Progenitor cell of endocrine pancreas (in vitro differentiated cells): ENCODE results near the gene ARID1B. TPM values are rescaled to one million over a fixed set of nuclear protein-coding genes. Genes with fewer than 3 reads are reported as not detected.
A peak's percentile ranks its signal among the peaks of the same experiment; 100 is the strongest.

ENCODE experiments used
- DNase-seq: peaks from one replicate; pipeline ENCODE4 v3.0.0; 2021; ENCODE audit warnings: low spot score; ENCODE audit not compliant: unreplicated experiment
- H3K27ac Mint-ChIP-seq: 2 replicates; pipeline ENCODE4 v1.8.0; 2021; ENCODE audit warnings: mild to moderate bottlenecking, moderate library complexity, mixed read lengths
- H3K27me3 Mint-ChIP-seq: 2 replicates; pipeline ENCODE4 v1.8.0; 2021; ENCODE audit warnings: mixed read lengths
- H3K36me3 Mint-ChIP-seq: 2 replicates; pipeline ENCODE4 v1.8.0; 2022; ENCODE audit warnings: mixed read lengths; ENCODE audit not compliant: insufficient read depth
- H3K4me1 Mint-ChIP-seq: 2 replicates; pipeline ENCODE4 v1.8.0; 2021; ENCODE audit warnings: low read depth, mixed read lengths
- H3K4me3 Mint-ChIP-seq: 2 replicates; pipeline ENCODE4 v1.8.0; 2021; ENCODE audit warnings: low read depth, mild to moderate bottlenecking, moderate library complexity, mixed read lengths
- H3K9me3 Mint-ChIP-seq: 2 replicates; pipeline ENCODE4 v1.8.0; 2021; ENCODE audit warnings: low read depth, mixed read lengths
- CTCF ChIP-seq: fragments of 200-600 bp; sonication (generic); IDR thresholded peaks from one replicate; pipeline ENCODE4 v1.5.0; 2021; ENCODE audit warnings: antibody characterized with exemption, mild to moderate bottlenecking; ENCODE audit not compliant: unreplicated experiment
- total RNA-seq: library from RNA; stranded (reverse); gene quantifications from 2 replicates; pipeline ENCODE4 v1.2.1, GENCODE V29; 2021

ARID1B gene
- total RNA-seq, 1 donor from 2014 or later, result 152 TPM

- peaks cover 2% of the 10 kb centered on the region for H3K36me3 Mint-ChIP-seq
- H3K9me3 Mint-ChIP-seq, result peaks cover 13% of the 10 kb centered on the region
- no peak overlapping the region for H3K4me3 Mint-ChIP-seq
- no peak for TF ChIP-seq CTCF
- H3K4me1 Mint-ChIP-seq, result peaks cover 25% of the 10 kb centered on the region
- no peak for DNase-seq
- H3K27me3 Mint-ChIP-seq, result peaks cover 37% of the 10 kb centered on the region
- peak overlapping the region; percentile 39 for H3K27ac Mint-ChIP-seq
Measured at GRCh38 chr6:157239671-157240058, 462.5 kb downstream of the ARID1B start.

- DNase-seq, result peak; percentile 27
- peaks cover 2% of the 10 kb centered on the region for H3K36me3 Mint-ChIP-seq
Measured at GRCh38 chr6:157240059-157240959, 463.1 kb downstream of the ARID1B start.

GRCh38 chr6:157240960-157241311 is 463.8 kb downstream of the ARID1B start:
- Mint-ChIP-seq H3K9me3 (peaks cover 13% of the 10 kb centered on the region), H3K36me3 (peaks cover 2% of the 10 kb centered on the region), H3K4me1 (peaks cover 35% of the 10 kb centered on the region), H3K27ac (no peak overlapping the region), H3K4me3 (no peak overlapping the region), H3K27me3 (peaks cover 25% of the 10 kb centered on the region)
- TF ChIP-seq CTCF, result no peak
- no peak for DNase-seq

More at GRCh38 chr6:157240059-157240959, 463.1 kb downstream of the ARID1B start:
- no peak for TF ChIP-seq CTCF
- no peak overlapping the region for H3K4me3 Mint-ChIP-seq
- peaks cover 31% of the 10 kb centered on the region for H3K27me3 Mint-ChIP-seq
- peaks cover 13% of the 10 kb centered on the region for H3K9me3 Mint-ChIP-seq
- peak overlapping the region; percentile 72 for H3K27ac Mint-ChIP-seq
- peaks cover 31% of the 10 kb centered on the region for H3K4me1 Mint-ChIP-seq

- Mint-ChIP-seq H3K4me3 (no peak overlapping the region), H3K9me3 (peaks cover 13% of the 10 kb centered on the region), H3K4me1 (peaks cover 31% of the 10 kb centered on the region), H3K27ac (no peak overlapping the region), H3K27me3 (peaks cover 14% of the 10 kb centered on the region), H3K36me3 (peaks cover 2% of the 10 kb centered on the region)
- DNase-seq, result no peak
- no peak for TF ChIP-seq CTCF
Measured at GRCh38 chr6:157242791-157243190, 465.6 kb downstream of the ARID1B start.

GRCh38 chr6:157244175-157244574 is 467.0 kb downstream of the ARID1B start:
- TF ChIP-seq CTCF, result no peak
- H3K27me3 Mint-ChIP-seq, result peaks cover 5% of the 10 kb centered on the region
- H3K4me1 Mint-ChIP-seq, result peaks cover 31% of the 10 kb centered on the region

More at GRCh38 chr6:157244175-157244574, 467.0 kb downstream of the ARID1B start:
- Mint-ChIP-seq H3K27ac (peak overlapping the region; percentile 45), H3K9me3 (peaks cover 17% of the 10 kb centered on the region), H3K4me3 (no peak overlapping the region), H3K36me3 (peaks cover 2% of the 10 kb centered on the region)
- DNase-seq, result no peak
